DOHH2 (cell line): ENCODE results near the gene DGAT2L6.

ENCODE experiments used
- CTCF ChIP-seq: fragments of 200-600 bp; sonication (generic); IDR thresholded peaks from one replicate; pipeline ENCODE4 v1.5.1; 2014; ENCODE audit warnings: antibody characterized with exemption, mild to moderate bottlenecking, low read depth, low read length; ENCODE audit not compliant: poor library complexity, severe bottlenecking
- EZH2phosphoT487 ChIP-seq: fragments of 200-600 bp; sonication (generic); IDR thresholded peaks from 2 replicates; pipeline ENCODE4 v1.6.1; 2017; ENCODE audit warnings: borderline replicate concordance, mild to moderate bottlenecking, antibody characterized with exemption, low read length, moderate library complexity, mixed read lengths

GRCh38 chrX:70226687-70227086, 49.4 kb downstream of the DGAT2L6 start:
- TF ChIP-seq CTCF (no peak), EZH2phosphoT487 (no peak)
